ENCODE measurements around the gene RTP5.
"Not testable (repeated sequence)": the region's sequence is repeated elsewhere in the genome, so short reads cannot be mapped to it uniquely, and the experiment has no call there.

The RTP5 gene

DNA sequence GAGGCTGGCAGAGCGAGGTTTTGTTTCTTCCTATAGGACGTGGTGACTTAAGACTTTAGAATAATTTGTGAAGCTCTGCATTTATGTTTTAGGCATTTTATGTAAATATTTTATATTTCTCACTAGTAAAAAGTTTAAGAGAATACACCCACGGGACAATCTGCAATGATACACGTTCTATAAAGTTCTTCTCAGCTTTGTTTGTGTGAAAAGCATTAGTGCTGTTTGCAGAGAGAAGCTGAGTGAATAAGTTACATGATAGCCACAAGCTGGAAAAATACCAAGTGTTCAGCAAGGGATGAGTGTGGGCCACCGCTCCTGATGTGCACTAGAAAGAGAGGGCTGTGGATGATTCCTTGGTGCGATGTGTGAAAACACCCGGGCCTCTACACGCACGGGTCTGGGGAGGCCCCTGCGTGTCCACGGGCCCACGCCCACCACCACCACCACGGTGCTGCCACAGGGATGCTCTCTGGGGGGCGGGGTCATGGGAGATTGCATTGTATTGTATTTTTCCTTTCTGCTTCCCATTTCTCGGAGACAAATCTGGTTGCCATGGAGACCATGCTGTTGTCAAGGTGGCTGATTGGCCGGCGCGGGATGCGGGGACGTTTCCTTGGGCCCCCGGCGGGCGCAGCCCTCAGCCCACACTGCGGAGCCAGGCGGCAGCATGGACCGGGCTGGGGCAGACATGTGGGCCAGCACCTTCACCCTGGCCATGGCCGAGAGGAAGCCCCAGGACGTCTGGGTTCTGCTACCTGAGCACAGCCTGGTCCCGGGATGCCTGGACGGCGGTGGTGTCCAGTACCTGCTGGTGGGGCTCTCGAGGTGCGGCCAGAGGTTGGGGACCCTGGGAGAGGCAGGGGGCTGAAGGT lies at the start of gene RTP5:
Gene RTP5, plus strand, starts transcription at position 643 of the 875 bp plus-strand sequence. Its CDS starts 28 bp downstream, at position 671.
- no peak for DNase-seq (ENCODE audit: low spot score)
- Mint-ChIP-seq H3K9me3 (peaks cover 6% of the 10 kb centered on the region), H3K36me3 (ENCODE audit: low read depth) (peaks cover 2% of the 10 kb centered on the region), H3K4me1 (ENCODE audit: low read depth) (peaks cover 24% of the 10 kb centered on the region), H3K27ac (no peak within 1 kb of the TSS), H3K27me3 (ENCODE audit: low read depth) (peaks cover 19% of the 10 kb centered on the region), H3K4me3 (no peak within 1 kb of the TSS)

DNA sequence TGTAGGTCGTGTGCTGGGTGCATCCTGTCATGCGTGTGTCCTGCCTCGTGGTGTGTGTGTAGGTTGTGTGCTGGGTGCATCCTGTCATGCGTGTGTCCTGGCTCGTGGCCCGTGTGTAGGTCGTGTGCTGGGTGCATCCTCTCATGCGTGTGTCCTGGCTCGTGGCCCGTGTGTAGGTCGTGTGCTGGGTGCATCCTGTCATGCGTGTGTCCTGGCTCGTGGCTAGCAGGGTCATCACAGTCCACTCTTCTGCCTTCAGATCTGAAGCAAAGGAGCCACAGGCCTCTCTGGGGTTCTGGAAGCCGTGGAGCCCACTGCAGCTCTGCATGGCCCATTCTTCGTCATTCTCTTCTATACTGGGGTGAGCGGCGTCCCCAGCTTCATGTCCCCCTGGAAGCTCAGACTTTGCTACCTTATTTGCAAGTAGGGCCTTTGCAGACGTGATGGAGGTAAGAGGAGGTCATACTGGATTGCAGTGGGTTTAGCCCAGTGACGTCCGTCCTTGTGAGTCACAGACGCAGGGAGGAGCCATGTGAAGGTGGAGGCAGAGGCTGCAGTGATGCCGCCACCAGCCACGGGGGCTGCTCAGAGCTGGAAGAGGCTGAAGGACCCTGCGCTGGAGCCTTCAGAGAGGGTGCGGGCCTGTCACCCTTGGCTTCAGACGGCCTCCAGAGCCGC lies 49.4 kb upstream of the RTP5 start:
- not testable (repeated sequence) for DNase-seq (ENCODE audit: low spot score); H3K27me3 Mint-ChIP-seq (ENCODE audit: low read depth); H3K4me1 Mint-ChIP-seq (ENCODE audit: low read depth); H3K4me3 Mint-ChIP-seq; H3K36me3 Mint-ChIP-seq (ENCODE audit: low read depth); H3K27ac Mint-ChIP-seq
- peaks cover 17% of the 10 kb centered on the region for H3K9me3 Mint-ChIP-seq

DNA sequence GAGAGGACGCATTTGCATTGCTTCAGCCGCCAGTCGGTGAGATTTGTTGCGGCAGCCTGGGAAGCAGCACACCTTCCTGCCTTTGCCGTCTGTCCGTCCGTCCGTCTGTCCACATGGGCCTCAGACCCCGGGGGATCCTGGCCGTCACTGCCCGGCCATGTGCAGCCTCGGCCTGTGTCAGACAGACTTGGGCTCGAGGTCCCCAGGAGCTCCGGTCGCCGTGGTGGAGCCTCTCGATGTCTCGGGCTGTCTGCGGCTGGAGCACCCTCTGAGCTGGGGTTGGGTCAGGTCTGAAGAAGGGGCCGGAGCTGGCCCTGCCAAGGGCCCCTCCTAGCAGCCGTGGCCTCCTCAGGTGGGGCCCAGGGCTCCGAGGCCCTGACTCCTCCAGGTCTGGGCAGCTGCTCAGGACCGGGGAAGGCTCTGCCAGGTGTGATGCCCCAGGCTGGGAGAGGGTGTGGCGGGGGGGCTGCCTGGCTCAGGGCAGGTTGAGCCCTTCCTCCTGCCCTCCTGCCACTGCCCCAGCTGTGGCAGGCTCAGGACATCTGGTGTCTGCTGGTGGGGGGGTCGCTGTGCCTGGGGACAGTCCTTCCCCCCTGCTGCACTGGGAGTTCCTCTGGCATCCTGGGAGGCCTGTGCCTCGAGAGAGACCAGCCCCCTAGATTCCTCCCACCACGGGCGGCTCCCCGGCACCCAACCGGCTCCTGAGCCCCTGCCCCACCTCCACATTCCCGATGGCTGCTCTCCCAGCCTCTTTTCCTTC lies 48.7 kb upstream of the RTP5 start:
- no peak for DNase-seq (ENCODE audit: low spot score)

DNA sequence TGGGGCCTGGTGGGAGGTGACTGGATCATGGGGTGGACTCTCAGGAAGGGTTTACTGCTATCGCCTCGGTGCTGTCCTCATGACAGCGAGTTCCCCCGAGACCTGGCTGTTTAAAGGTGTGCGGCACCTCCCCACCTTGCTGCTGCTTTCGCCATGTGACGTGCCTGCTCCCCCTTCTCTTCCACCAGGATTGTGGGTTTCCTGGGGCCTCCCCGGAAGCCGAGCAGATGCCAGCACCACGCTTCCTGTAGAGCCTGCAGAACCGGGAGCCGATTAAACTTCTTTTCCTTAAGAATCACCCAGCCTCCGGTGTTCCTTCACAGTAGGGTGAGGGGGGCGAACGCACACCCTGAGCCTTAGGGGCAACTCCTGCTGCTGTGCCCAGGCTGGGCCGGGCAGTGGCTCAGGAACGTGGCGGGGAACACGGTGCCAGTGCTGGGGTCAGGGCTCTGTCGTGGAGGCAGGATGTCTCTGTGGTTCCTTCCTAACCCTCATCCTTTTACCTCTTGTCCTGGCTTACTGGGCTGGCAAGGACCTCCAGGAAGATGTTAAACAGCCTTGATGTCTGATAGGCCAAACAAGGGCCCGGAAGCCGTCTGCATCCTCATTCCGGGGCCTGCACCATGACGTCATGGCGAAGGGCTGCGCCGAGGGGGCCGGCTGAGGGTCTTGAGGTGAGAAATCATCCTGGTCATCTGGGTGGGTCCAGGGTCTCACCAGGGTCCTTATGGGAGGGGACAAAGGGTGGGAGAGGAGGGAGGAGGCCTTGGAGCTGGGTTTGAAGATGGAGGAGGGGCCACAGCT lies 47.9 kb upstream of the RTP5 start:
- H3K27me3 Mint-ChIP-seq (ENCODE audit: low read depth), result no peaks in the 10 kb centered on the region
- H3K4me1 Mint-ChIP-seq (ENCODE audit: low read depth), result peaks cover 3% of the 10 kb centered on the region
- H3K9me3 Mint-ChIP-seq, result peaks cover 25% of the 10 kb centered on the region
- no peak overlapping the region for H3K4me3 Mint-ChIP-seq
- H3K36me3 Mint-ChIP-seq (ENCODE audit: low read depth), result peaks cover 4% of the 10 kb centered on the region
- DNase-seq (ENCODE audit: low spot score), result no peak
- H3K27ac Mint-ChIP-seq, result no peak overlapping the region

More for the DNA sequence above, 48.7 kb upstream of the RTP5 start:
- Mint-ChIP-seq H3K4me3 (no peak overlapping the region), H3K36me3 (ENCODE audit: low read depth) (peaks cover 4% of the 10 kb centered on the region), H3K9me3 (peaks cover 21% of the 10 kb centered on the region), H3K27me3 (ENCODE audit: low read depth) (no peaks in the 10 kb centered on the region), H3K27ac (no peak overlapping the region), H3K4me1 (ENCODE audit: low read depth) (peaks cover 3% of the 10 kb centered on the region)

DNA sequence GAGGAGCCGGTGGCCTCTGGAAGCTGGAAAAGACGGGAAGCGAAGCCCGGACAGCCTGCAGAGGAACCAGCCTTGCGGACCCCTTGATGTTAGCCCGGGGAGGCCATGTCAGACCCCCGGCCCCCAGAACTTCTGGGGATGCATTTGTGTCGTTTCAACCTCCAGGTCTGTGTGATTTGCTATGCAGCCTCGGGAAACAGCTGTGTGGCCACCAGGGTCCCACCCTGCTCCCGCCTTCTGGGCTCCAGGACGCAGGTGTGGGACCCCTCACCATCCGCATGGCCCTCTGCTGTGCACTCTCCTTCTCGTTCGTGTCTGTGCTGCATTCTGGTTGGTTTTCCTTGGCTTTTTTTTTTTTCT lies 47.3 kb upstream of the RTP5 start:
- Mint-ChIP-seq H3K27me3 (ENCODE audit: low read depth) (no peaks in the 10 kb centered on the region), H3K9me3 (peaks cover 29% of the 10 kb centered on the region), H3K36me3 (ENCODE audit: low read depth) (peaks cover 4% of the 10 kb centered on the region), H3K4me3 (no peak overlapping the region), H3K4me1 (ENCODE audit: low read depth) (peaks cover 3% of the 10 kb centered on the region), H3K27ac (no peak overlapping the region)
- no peak for DNase-seq (ENCODE audit: low spot score)

DNA sequence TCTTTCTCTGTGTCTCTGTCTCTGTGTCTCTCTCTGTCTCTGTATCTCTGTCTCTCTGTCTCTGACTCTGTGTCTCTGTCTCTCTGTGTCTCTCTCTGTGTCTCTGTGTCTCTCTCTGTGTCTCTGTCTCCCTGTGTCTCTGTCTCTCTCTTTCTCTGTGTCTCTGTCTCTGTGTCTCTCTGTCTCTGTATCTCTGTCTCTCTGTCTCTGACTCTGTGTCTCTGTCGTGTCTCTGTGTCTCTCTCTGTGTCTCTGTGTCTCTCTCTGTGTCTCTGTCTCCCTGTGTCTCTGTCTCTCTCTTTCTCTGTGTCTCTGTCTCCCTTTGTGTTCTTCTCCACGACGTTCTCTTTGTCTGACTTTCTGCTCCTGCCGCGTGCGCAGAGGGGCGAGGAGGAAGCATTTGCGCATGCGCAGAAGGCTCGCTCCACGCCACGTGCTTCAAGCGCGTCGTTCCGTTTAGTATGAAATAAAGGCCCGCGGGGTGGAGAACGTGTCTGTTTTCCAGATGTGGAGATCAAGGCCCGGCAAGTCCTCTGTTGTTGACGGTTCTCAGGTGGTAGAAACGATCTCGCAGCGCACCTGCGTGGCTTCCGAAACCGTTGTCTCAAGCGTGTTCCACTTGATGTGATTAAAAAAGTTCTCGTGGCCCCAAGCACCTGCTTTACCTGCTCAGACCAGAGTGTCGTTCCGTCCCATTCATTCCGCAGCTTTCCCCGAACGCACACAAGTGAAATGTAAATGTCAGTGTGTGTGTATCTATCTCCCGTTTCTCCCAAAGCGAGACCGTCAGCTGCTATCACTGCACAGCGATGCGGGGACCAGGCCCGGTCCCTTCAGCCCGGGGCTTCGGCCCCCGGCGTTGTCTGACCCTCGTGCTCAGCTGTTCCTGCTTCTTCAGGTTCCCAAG lies 45.7 kb upstream of the RTP5 start:
- not testable (repeated sequence) for H3K4me3 Mint-ChIP-seq; H3K36me3 Mint-ChIP-seq (ENCODE audit: low read depth); H3K4me1 Mint-ChIP-seq (ENCODE audit: low read depth); DNase-seq (ENCODE audit: low spot score); H3K27me3 Mint-ChIP-seq (ENCODE audit: low read depth)
- H3K9me3 Mint-ChIP-seq, result peaks cover 40% of the 10 kb centered on the region
- peak overlapping the region; percentile 80 for H3K27ac Mint-ChIP-seq

DNA sequence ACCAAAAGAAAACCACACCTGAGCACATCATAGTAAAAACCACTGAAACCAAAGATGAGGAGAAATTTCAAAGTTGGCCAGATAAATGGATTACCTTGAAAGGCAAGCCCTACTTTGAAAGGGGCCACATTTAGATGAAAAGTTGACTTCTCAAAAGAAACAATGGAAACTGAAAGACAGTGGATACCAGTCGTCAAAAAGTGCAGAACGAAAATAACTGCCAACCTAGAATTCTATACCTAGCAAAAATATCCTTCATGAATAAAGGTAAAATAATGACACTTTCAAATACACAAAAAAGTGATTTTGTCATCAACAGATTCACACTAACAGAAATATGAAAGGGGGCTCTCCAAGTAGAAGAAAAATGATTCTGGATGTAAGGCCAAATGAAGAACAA lies 42.1 kb upstream of the RTP5 start:
- no peak for DNase-seq (ENCODE audit: low spot score)
- Mint-ChIP-seq H3K9me3 (peaks cover 40% of the 10 kb centered on the region), H3K4me1 (ENCODE audit: low read depth) (peaks cover 3% of the 10 kb centered on the region), H3K36me3 (ENCODE audit: low read depth) (peaks cover 4% of the 10 kb centered on the region), H3K27ac (no peak overlapping the region), H3K4me3 (no peak overlapping the region), H3K27me3 (ENCODE audit: low read depth) (peaks cover 14% of the 10 kb centered on the region)

DNA sequence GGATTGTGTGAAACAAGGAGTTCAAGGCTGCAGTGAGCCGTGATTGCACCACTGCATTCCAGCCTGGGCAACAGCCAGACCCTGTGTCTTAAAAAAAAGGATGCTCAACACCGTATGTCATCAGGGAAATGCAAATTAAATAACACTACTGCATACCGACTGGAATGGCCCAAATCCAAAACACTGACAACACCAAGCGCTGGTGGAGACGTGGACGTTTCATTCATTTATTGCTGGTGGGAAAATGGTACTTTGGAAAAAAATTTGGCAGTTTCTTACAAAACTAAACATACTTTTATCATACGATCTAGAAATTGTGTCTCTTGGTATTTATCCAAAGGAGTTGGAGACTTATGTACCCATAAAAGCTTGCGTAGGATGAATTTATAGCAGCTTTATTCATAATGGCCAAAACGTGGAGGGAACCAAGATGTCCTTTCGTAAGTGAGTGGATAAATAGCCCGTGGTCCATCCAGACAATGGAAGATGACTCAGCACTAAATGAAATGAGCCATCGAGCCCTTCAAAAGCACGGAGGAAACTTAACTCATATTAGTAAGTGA lies 36.3 kb upstream of the RTP5 start:
- Mint-ChIP-seq H3K4me1 (ENCODE audit: low read depth) (peaks cover 8% of the 10 kb centered on the region), H3K4me3 (no peak overlapping the region), H3K9me3 (peaks cover 6% of the 10 kb centered on the region), H3K36me3 (ENCODE audit: low read depth) (no peaks in the 10 kb centered on the region), H3K27ac (no peak overlapping the region), H3K27me3 (ENCODE audit: low read depth) (peaks cover 47% of the 10 kb centered on the region)
- no peak for DNase-seq (ENCODE audit: low spot score)

DNA sequence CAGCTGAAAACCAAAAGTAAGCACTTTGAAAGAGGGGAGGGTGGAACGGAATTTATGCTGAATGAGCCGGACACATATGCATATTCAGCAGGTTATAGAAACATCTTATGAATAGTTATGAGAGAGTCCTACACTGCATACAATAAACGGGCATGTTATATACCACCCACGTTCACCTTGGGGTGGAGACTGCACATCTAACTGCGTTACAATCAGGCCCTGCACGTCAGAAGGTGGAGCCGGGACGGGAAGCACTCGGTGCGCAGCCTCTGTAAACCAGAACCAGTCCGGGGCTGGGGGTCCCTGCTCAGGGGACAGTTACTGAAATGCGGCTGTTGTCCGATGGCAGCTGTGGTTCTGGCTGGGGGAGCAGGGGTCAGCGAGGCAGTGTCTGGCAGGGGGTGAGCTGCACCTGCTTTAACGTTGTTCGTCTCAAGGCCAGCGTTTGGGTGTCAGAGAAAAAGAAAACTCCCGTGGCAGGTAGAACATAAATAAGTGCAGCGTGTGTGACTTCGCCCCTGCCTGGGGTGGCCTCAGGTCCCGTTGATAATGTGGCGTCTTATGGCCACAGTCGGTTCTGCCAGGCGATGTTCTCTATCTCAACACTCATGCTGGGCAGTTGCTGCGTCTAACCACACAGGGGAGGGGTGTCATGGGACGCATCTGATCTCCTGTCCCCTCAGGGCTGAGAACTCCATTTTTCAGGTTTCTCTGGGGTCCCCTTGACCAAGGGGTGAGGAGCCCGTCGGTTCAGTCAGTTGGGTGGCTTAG lies 35.6 kb upstream of the RTP5 start:
- H3K27me3 Mint-ChIP-seq (ENCODE audit: low read depth), result peaks cover 53% of the 10 kb centered on the region
- not testable (repeated sequence) for H3K4me1 Mint-ChIP-seq (ENCODE audit: low read depth); H3K27ac Mint-ChIP-seq; H3K9me3 Mint-ChIP-seq; H3K36me3 Mint-ChIP-seq (ENCODE audit: low read depth); H3K4me3 Mint-ChIP-seq; DNase-seq (ENCODE audit: low spot score)

DNA sequence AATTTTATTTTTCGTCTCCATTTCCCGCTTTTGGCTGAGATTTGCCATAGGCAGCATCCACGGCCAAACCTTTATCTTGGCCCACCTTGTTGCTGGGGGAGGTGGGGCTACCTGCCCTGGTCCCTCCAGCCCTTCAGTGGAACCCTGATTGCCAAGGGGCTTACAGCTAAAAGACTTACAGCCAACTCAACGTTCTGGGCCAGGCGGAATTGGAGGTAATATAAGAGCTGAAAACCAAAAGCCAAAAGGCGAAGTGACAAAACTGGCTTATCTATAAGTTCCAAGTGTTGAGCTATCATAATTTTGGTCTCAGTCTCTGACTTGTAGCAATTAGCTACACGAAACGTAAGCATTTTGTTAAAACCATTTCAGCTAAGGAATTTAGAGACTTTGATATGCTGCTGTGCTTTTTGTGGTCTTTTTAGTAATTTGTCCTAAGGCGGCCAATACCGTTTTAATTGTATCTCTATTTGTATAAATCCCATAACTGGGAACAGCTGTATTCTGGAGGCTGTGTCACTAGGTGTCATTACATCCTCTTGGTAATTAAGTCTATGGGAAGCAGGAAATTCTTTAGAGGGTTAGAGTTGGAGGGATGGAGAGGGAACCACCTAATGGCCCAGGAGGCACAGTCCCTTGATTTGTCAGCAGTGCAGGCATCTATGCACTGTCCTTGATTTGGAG lies 34.9 kb upstream of the RTP5 start:
- peaks cover 5% of the 10 kb centered on the region for H3K9me3 Mint-ChIP-seq
- no peaks in the 10 kb centered on the region for H3K36me3 Mint-ChIP-seq (ENCODE audit: low read depth)
- no peak overlapping the region for H3K4me3 Mint-ChIP-seq
- peaks cover 56% of the 10 kb centered on the region for H3K27me3 Mint-ChIP-seq (ENCODE audit: low read depth)
- H3K4me1 Mint-ChIP-seq (ENCODE audit: low read depth), result peaks cover 10% of the 10 kb centered on the region
- H3K27ac Mint-ChIP-seq, result no peak overlapping the region
- no peak for DNase-seq (ENCODE audit: low spot score)

DNA sequence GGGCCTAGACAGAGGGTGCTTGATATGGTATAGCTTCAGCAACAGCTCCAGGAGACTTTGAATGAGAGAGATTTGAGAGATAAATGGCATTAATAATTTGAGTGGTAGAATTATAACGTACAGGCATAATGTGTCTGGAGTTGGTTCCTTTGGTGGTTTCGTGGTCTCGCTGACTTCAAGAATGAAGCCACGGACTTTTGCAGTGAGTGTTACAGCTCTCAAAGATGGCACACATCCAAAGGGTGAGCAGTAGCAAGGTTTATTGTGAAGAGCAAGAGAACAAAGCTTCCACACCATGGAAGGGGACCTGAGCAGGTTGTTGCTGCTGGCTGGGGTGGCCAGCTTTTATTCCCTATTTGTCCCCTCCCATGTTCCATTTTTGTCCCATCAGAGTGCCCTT lies 33.9 kb upstream of the RTP5 start:
- Mint-ChIP-seq H3K36me3 (ENCODE audit: low read depth) (no peaks in the 10 kb centered on the region), H3K9me3 (peaks cover 5% of the 10 kb centered on the region), H3K27ac (no peak overlapping the region), H3K4me1 (ENCODE audit: low read depth) (peaks cover 10% of the 10 kb centered on the region), H3K4me3 (no peak overlapping the region), H3K27me3 (ENCODE audit: low read depth) (peaks cover 52% of the 10 kb centered on the region)
- no peak for DNase-seq (ENCODE audit: low spot score)

All from T-helper 2 cell treated with Interferon-gamma antibody and Interleukin-4, amounts not matched to agents 5 μg/mL and 100 μg/mL, for 36 hours (primary cell).